MCF 10A (cell line): ENCODE data around the gene MIA2. TPM values are rescaled to one million over a fixed set of nuclear protein-coding genes. Genes with fewer than 3 reads are reported as not detected.

Experiments
- BruUV-seq: library from RNA; stranded (reverse); fragments of 400-500 nt; replicated peaks from 2 replicates; lab custom pipeline; 2021; lab: Mats Ljungman, UMichigan
- CTCF ChIA-PET: fragments of 300-600 bp; sonication (Branson Sonifier 250); formaldehyde crosslinking; extraction: SDS; loops from one replicate; lab custom pipeline; 2021; ENCODE audit warnings: antibody characterized with exemption, inconsistent platforms; lab: Yijun Ruan, JAX
- POLR2A ChIA-PET: fragments of 300-600, 350-650 bp; sonication (Branson Sonifier 250); formaldehyde crosslinking; extraction: SDS; loops from one replicate; lab custom pipeline; 2020; ENCODE audit warnings: antibody characterized with exemption, inconsistent platforms; lab: Yijun Ruan, JAX
- DNase-seq: peaks from one replicate; pipeline ENCODE4 v3.0.0-alpha.2; 2018; ENCODE audit not compliant: unreplicated experiment
- H3K27ac Mint-ChIP-seq: one replicate; pipeline ENCODE4 v1.8.0; 2022; ENCODE audit warnings: mild to moderate bottlenecking, low read depth, mixed read lengths; ENCODE audit not compliant: unreplicated experiment
- H3K27me3 Mint-ChIP-seq: one replicate; pipeline ENCODE4 v1.8.0; 2022; ENCODE audit warnings: mixed read lengths; ENCODE audit not compliant: insufficient read depth, unreplicated experiment
- H3K36me3 Mint-ChIP-seq: one replicate; pipeline ENCODE4 v1.8.0; 2022; ENCODE audit warnings: mild to moderate bottlenecking, moderate library complexity, mixed read lengths; ENCODE audit not compliant: insufficient read depth, unreplicated experiment
- H3K4me1 Mint-ChIP-seq: one replicate; pipeline ENCODE4 v1.8.0; 2022; ENCODE audit warnings: mixed read lengths; ENCODE audit not compliant: insufficient read depth, unreplicated experiment
- H3K4me3 Mint-ChIP-seq: one replicate; pipeline ENCODE4 v1.8.0; 2022; ENCODE audit warnings: mild to moderate bottlenecking, moderate library complexity, mixed read lengths; ENCODE audit not compliant: unreplicated experiment
- H3K9me3 Mint-ChIP-seq: one replicate; pipeline ENCODE4 v1.8.0; 2022; ENCODE audit warnings: mixed read lengths; ENCODE audit not compliant: unreplicated experiment
- CTCF ChIP-seq: fragments of 200-600 bp; IDR thresholded peaks from one replicate; pipeline ENCODE4 v1.8.0; 2022; ENCODE audit warnings: antibody characterized with exemption, mild to moderate bottlenecking; ENCODE audit not compliant: unreplicated experiment
- intact Hi-C: fragments of 100-400 bp; cut with micrococcal nuclease; formaldehyde crosslinking; loops from 2 replicates; pipeline ENCODE4 v1.14.1; 2022
- total RNA-seq: library from RNA; stranded (reverse); gene quantifications from 2 replicates; pipeline ENCODE4 v1.2.3, GENCODE V29; 2022

The MIA2 gene
- total RNA-seq, 1 experiment from 2014 or later = 63.2 TPM

DNA sequence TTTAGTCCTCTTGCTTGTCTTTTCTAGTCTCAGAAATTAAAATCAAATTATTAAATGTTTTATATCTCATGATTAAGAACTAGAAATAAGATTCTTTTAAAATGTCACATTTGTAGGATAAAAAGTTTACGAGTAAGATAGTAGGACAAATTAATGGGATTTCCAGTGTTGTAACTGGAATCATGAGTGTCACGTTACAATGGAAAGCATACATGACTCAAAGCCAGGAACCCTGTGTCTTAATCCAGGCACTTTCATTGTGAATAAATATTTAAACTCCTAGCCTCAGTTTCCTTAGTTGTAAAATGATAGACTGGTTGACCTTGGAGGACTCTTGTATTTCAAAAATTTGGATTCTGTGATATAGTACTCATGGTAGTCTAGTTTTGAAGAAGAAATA, 84.9 kb downstream of the MIA2 start:
- BruUV-seq = no TSS peak
- Mint-ChIP-seq H3K27me3 (no peaks in the 10 kb centered on the region), H3K9me3 (no peaks in the 10 kb centered on the region), H3K36me3 (peaks cover 66% of the 10 kb centered on the region), H3K4me3 (no peak overlapping the region), H3K4me1 (no peaks in the 10 kb centered on the region), H3K27ac (peak overlapping the region; percentile 68)
- TF ChIP-seq CTCF = no peak
- peak; percentile 17 for DNase-seq
- CTCF ChIA-PET = no interaction called here
- POLR2A ChIA-PET = interaction anchor here (0.6 to 0.7 kb wide), 2 partner anchors 52 to 152 kb away, joined by 3 to 4 read pairs; no protein-coding TSS in a partner anchor
- intact Hi-C loops = no loop called here

DNA sequence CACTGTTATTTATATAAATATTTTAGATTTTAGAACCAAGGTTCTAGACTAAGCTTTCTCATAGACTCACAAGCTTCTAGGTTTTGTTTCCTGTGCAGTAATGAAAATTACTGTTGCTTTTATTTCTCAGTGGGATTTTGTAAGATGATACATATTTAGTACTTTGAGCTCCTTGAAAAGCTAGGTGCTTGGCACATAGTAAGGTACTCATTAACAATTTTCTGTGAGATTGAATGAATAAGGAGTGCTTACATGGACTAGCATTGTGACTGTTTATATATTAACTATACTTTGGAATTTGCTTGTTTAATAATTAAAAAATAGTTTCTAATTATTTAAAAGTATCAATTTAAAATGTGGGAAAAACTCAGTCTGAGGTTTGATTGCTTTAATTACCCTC, 85.7 kb downstream of the MIA2 start:
- DNase-seq = no peak
- no peaks in the 10 kb centered on the region for H3K4me1 Mint-ChIP-seq
- no peaks in the 10 kb centered on the region for H3K27me3 Mint-ChIP-seq
- intact Hi-C loops = no loop called here
- H3K27ac Mint-ChIP-seq = no peak overlapping the region
- no TSS peak for BruUV-seq
- no peak overlapping the region for H3K4me3 Mint-ChIP-seq
- TF ChIP-seq CTCF = no peak
- H3K9me3 Mint-ChIP-seq = no peaks in the 10 kb centered on the region
- ChIA-PET POLR2A (interaction anchor here (0.7 kb wide), 1 partner anchor 53 kb away, joined by 3 read pairs; no protein-coding TSS in a partner anchor), CTCF (interaction anchor here (0.6 kb wide), 1 partner anchor 206 kb away, joined by 3 read pairs; no protein-coding TSS in a partner anchor)
- H3K36me3 Mint-ChIP-seq = peaks cover 59% of the 10 kb centered on the region

- no peaks in the 10 kb centered on the region for H3K27me3 Mint-ChIP-seq
- H3K4me3 Mint-ChIP-seq = no peak overlapping the region
- intact Hi-C loops = no loop called here
- ChIA-PET CTCF (interaction anchor here (0.6 kb wide), 1 partner anchor 207 kb away, joined by 3 read pairs; no protein-coding TSS in a partner anchor), POLR2A (interaction anchor here (0.5 to 1.6 kb wide), 3 partner anchors 9 to 204 kb away, joined by 3 to 5 read pairs (median 4); no protein-coding TSS in a partner anchor)
- peaks cover 65% of the 10 kb centered on the region for H3K36me3 Mint-ChIP-seq
- no TSS peak for BruUV-seq
- TF ChIP-seq CTCF = no peak
- DNase-seq = no peak
- no peak overlapping the region for H3K27ac Mint-ChIP-seq
- no peaks in the 10 kb centered on the region for H3K9me3 Mint-ChIP-seq
- H3K4me1 Mint-ChIP-seq = no peaks in the 10 kb centered on the region
These were observed 86.6 kb downstream of the MIA2 start for GRCh38 chr14:39320318-39320717.

DNA sequence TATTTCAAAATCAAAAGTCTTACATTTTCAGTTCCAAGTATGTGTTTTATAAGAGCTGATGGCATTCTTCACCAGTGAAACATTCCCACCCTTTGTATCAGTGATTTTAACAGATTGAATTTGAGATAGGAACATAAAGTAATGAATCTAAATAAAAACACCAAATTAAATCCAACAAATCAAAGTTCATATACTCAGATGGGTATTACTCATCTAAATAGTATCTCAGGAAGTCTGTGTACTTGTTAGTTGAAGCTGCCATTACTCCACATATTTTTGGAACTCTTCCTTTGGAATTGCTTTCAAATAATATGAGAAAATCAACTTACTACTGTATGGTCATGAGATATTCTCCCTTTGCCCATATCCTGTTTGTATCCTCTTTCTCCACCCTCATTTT, 89.1 kb downstream of the MIA2 start:
- BruUV-seq = no TSS peak
- Mint-ChIP-seq H3K4me1 (no peaks in the 10 kb centered on the region), H3K27ac (no peak overlapping the region), H3K36me3 (peaks cover 66% of the 10 kb centered on the region), H3K4me3 (no peak overlapping the region), H3K9me3 (no peaks in the 10 kb centered on the region), H3K27me3 (no peaks in the 10 kb centered on the region)
- no peak for DNase-seq
- ChIA-PET POLR2A (interaction anchor here (0.8 to 0.9 kb wide), 2 partner anchors 14 to 52 kb away, joined by 3 read pairs; no protein-coding TSS in a partner anchor), CTCF (interaction anchor here (0.7 kb wide), 1 partner anchor 162 kb away, joined by 3 read pairs; no protein-coding TSS in a partner anchor)
- no peak for TF ChIP-seq CTCF
- intact Hi-C loops = no loop called here
